ENCODE measurements around the gene SLC18A3.

- TF ChIP-seq CTCF (IDR thresholded peaks at IDR 0.05) = no peak
- TF ChIP-seq TCF7L2 (IDR thresholded peaks at IDR 0.05; ENCODE audit: low read depth, low read length) = no peak
These were observed 7.3 kb downstream of the SLC18A3 start for GRCh38 chr10:49617121-49618020.
